HG03439 (cell line): ENCODE measurements around the gene KRT17.
"Not testable (repeated sequence)": the region's sequence is repeated elsewhere in the genome, so short reads cannot be mapped to it uniquely, and the experiment has no call there.

ENCODE experiments used
- ATAC-seq: cut with Tn5 transposase; IDR thresholded peaks from one replicate; pipeline ENCODE4 v1.9.1; 2021; ENCODE audit warnings: mild to moderate bottlenecking, moderate library complexity; ENCODE audit not compliant: unreplicated experiment

The KRT17 gene

GRCh38 chr17:41579484-41580243 is 44.7 kb downstream of the KRT17 start:
- ATAC-seq: no peak

GRCh38 chr17:41578971-41579370 is 45.4 kb downstream of the KRT17 start:
- no peak for ATAC-seq

GRCh38 chr17:41578538-41578937 is 45.8 kb downstream of the KRT17 start:
- no peak for ATAC-seq

- ATAC-seq: not testable (repeated sequence)
Observed at GRCh38 chr17:41576740-41577139, 47.6 kb downstream of the KRT17 start.

DNA sequence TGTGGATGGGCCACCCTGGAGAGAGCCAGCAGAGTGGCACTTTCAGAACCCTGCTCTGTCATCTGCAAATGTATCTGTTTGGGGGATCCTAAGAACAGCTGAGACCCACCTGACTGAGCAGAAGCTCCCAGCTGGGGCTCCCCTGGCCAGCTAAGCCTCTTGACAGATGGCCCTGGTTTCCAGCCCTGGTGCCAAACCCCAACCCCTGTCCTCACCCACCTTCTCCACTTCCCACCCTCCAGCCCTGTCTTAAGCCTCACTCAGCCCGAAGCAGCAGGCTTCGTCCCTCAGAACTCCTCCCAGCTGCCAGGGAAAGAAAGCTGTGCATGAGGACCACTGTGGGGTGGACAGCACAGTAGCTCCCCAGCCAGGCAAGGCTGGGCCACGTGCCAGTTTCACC is 49.0 kb downstream of the KRT17 start:
- ATAC-seq: no peak

DNA sequence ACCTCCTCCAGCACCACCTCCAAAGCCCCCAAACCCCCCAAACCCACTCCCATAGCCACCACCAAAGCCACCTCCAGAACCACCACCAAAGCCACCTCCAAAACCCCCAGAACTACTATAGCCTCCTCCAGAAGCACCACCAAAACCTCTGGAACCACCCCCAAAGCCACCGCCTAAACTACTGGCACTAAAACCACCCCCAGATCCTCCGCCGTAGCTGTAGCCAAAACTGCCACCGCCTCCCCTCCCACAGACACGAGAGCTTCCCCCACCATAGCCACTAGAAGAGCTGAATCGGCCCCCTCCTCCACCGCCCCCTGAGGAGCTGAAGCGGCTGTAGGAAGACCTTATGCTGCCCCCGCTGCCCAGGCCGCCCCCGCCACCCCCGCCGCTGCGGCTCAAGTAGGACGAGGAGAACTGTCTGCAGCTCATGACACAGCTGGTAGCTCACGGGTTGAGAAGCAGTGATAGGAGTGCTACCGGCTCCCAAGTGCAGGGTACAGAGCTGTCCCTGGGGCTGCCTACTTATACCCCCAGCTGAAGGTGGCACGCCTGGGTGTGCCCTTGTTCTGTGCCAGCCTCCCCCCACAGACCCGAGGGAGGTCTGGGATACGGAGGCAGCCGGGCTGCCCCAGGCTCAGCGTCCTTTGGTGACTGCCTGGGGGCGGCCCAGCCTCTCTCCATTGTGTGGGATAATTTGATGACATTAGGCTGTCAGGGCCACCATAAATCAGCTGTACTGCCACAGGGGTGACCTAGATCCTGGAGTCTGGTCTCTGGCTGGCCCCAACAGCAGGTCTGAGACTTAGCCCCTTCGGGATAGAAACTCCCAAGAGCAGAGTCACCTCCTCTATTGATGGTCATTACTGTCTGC is 52.6 kb downstream of the KRT17 start, which contains the start of gene KRT9:
KRT9 (minus strand) TSS at position 499 of the 874 bp plus-strand sequence; CDS start at position 432, 67 bp downstream.
- ATAC-seq: no peak
